Hindlimb muscle (tissue), 1 donor: ENCODE measurements around the gene C11orf42. TPM values are rescaled to one million over a fixed set of nuclear protein-coding genes. Genes with fewer than 3 reads are reported as not detected.
"Not testable (repeated sequence)": the region's sequence is repeated elsewhere in the genome, so short reads cannot be mapped to it uniquely, and the experiment has no call there.

Experiments used
- DNase-seq: peaks from one replicate; pipeline ENCODE4 v3.0.0-alpha.2; 2013
- polyA plus RNA-seq: library from polyadenylated mRNA; unstranded; fragments of 120-200 nt; gene quantifications from one replicate; pipeline ENCODE4 v1.2.1, GENCODE V29; 2013; ENCODE audit not compliant: insufficient read length

C11orf42 gene
- polyA plus RNA-seq, 1 donor, result 0.35 TPM

GRCh38 chr11:6223854-6224253 is 18.5 kb downstream of the C11orf42 start:
- DNase-seq, result no peak

DNA sequence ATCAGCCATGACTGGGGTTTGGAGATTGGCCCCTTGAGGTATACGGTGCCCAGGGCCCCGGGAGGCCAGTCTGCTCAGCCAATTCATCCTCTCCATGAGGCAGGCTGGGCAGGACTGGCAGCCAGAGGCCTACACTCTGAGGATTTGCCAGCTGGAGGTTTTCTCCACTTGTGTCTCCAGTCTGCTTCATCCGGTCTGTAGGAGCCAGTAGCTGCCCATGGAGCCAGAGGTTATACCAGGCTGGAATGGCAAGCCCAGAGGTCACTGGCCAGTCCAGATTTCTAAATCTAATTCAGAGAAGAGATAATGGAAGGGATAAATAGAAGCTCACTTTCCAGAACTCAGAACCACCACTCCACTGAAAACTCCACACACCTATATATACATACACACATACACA is 19.1 kb downstream of the C11orf42 start:
- DNase-seq, result no peak

GRCh38 chr11:6225024-6225423 is 19.7 kb downstream of the C11orf42 start:
- no peak for DNase-seq

- no peak for DNase-seq
Measured at GRCh38 chr11:6225896-6226295, 20.5 kb downstream of the C11orf42 start.

DNA sequence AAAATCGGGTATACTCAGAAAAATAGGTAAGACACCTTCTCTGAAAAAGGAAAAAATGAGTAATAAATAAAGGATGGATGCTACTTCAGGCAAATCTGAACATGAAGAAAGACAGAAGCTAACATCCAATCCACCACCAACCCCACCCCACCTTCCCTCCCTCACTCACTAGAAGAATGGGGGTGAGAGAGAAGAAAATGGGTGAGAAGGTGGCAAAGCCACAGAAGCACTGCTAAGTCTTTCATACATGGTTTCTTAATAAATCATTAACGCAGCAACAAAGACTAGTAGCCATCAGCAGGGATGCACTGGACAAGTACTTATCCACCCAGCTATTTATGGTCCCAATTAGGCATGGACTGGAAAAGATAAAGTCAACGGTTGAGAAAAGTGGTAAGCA is 23.2 kb downstream of the C11orf42 start:
- no peak for DNase-seq

DNA sequence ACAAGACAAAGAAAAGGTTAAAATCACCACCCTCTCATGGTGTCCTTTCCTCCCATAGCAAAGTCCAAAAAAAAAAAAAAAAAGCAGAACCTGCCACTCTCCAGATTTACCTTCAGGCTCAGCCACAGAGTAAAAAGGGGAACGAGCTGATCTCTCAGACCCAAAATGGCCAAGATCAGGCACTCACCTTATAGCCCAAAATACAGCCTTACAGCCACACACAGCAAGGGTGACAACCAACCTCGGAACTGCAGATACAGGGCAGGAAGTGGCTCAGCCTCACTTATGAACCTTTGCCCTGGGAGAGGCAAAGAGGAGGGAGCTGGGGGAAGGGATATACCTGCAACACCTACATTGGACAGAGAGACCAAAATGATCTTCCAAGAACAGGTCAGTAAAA is 24.6 kb downstream of the C11orf42 start:
- DNase-seq, result no peak

- no peak for DNase-seq
Measured at GRCh38 chr11:6232899-6233298, 27.5 kb downstream of the C11orf42 start.

DNA sequence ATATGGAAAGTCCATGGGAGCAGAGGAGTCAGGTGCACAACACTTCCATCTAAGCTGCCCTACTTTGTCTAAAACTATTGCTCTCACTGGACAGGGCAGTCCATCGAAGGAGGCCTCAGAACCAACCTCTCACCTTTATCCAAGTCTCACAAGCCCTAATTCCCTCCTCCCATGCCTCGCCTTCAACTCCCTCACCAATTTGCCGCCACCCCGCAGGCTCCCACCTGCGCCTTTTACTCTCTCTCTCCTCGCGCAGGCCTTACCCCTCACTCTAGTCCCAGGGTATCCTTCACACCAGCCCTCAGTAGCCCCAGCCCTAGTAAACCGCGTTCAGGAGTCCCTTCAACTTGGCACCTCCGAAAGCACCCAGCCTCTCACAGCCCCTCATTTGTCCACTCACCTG is 28.6 kb downstream of the C11orf42 start:
- DNase-seq, result peak; percentile 11

DNA sequence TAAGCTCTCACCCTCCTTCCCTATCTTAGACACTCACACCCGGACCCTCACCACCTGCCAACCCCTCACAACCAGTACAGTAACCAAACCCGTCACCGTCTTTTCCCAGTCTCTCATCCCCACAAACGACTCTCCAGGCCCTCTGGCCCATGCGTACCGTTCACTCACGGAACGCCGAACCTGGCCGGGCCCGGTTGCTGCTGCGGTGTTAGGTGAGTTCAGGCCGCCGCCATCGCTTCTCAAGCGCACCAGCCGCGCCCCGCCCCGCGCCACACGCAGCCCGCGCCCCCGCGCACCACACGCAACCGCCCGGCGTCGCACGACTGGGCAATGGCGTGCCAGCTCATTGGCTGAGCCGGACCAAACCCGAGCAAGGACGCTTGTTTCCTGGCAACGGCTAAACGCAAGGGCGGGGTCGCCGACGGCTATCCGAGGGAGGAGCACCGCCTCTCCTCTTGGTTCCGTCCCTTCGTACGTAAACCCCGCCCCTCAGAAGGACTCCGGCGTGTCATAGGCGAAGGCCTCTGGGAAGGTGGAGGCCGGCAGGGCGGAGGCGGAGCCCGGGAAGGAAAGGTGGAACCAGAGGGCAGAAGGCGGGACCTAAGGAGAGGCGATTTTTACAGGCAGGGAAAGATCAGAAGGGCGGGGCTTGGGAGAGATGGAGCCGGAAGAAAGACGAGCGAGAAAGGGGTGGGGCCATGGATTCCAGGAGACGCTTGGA is 29.2 kb downstream of the C11orf42 start, which contains the start of gene FHIP1B:
Gene FHIP1B (minus strand): TSS at position 250 of the 721 bp plus-strand sequence. CDS start 10,120 bp downstream, outside the sequence.
- DNase-seq, result peak; percentile 100

GRCh38 chr11:6237266-6237665 is 31.9 kb downstream of the C11orf42 start:
- DNase-seq, result no peak

DNA sequence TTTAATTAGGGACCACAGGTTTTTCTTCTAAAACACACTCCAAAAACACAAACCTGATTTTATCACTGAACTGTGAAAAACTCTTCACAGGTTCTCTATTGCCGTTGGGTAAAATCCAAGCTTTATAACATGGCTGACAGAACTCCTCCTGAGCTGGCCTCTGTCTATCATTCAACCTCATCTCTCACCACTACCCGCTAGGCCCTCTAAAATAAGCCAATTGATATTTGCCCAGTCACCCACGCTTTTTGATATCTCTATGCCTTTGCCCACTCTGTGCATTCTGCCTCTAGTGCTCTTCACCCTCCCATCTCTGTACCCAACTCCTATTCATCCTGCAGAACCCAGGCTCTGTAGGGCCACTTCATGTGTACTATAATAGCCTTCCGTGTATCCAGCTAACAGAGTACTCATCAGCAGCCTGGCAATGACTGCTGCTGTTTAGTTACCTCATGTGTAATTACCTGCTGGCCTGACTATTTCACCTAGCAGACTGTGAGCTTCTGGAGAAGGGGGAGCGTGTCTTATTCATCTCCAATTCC is 32.5 kb downstream of the C11orf42 start:
- no peak for DNase-seq

GRCh38 chr11:6238902-6239301 is 33.5 kb downstream of the C11orf42 start, which contains the start of gene CNGA4:
Gene CNGA4, plus strand, starts transcription at chr11:6239089. Its CDS starts 118 bp downstream, at chr11:6239207.
- DNase-seq, result no peak

GRCh38 chr11:6240139-6240538 is 34.8 kb downstream of the C11orf42 start:
- DNase-seq, result no peak

DNA sequence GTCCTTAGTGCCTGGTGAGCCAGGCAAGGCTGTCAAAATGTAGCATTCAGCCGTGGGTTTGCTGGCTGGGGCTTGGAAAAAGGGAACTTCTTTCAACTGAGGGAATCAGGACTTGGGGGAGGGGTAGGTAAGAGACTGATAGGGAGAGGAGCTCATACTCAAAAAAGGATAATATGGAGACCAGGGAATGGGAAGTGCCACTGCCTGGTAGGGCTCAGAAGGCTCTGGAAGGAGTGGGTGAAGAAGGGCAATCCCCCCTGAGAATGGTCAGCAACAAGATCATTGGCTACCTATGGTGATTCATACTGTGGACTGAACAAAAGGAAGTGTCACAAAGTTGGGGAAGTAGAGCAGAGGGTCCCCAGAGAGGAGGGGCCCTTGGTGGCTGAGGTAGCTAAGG is 35.4 kb downstream of the C11orf42 start:
- no peak for DNase-seq

GRCh38 chr11:6241316-6241715 is 36.0 kb downstream of the C11orf42 start:
- no peak for DNase-seq

DNA sequence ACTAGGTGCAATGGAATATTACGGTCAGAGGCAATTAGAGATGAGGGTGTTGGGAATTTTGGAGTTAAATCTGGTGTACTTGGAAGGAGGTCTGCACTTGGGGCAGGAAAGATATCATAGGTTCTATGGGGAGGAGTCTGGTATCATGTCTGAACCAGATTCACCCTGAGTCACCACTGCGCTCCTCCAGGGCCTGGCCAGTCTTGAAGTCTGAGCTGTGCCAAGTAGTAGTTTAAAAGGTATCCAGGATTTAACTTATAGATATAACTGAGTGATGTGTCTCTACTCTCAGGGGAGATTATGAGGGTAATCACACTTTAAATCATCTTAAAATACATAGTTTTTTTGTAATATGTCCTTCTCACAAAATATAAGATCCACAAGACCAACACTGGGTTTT is 40.2 kb downstream of the C11orf42 start:
- no peak for DNase-seq

DNA sequence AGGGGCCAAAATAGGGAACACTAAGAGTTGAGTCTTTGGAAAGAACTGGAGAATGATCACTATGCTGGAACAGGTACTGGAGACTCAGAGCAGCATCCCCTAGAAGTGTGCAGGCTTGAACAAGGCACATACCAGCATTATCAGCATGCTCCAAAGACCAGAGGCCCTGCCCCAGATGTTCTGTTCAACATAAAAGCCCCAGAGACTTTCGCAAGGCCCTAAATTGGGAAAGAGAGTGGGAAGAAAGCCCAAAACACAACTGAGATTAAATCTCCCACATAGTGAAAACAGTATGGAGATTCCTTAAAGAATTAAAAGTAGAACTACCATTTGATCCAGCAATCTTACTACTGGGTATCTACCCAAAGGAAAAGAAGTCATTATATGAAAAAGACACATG is 42.9 kb downstream of the C11orf42 start:
- DNase-seq, result no peak

DNA sequence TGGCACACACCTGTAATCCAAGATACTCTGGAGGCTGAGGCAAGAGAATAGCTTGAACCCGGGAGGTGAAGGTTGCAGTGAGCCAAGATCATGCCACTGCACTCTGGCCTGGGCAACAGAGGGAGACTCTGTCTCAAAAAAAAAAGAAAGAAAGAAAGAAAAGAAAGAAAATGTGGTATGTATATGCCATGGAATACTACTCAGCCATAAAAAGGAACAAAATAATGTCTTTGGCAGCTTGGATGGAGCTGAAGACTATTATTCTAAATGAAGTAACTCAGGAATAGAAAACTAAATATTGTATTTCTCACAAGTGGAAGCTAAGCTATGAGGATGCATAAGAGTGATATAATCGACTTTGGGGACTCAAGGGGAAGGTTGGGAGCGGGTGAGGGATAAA is 43.5 kb downstream of the C11orf42 start:
- DNase-seq, result not testable (repeated sequence)

DNA sequence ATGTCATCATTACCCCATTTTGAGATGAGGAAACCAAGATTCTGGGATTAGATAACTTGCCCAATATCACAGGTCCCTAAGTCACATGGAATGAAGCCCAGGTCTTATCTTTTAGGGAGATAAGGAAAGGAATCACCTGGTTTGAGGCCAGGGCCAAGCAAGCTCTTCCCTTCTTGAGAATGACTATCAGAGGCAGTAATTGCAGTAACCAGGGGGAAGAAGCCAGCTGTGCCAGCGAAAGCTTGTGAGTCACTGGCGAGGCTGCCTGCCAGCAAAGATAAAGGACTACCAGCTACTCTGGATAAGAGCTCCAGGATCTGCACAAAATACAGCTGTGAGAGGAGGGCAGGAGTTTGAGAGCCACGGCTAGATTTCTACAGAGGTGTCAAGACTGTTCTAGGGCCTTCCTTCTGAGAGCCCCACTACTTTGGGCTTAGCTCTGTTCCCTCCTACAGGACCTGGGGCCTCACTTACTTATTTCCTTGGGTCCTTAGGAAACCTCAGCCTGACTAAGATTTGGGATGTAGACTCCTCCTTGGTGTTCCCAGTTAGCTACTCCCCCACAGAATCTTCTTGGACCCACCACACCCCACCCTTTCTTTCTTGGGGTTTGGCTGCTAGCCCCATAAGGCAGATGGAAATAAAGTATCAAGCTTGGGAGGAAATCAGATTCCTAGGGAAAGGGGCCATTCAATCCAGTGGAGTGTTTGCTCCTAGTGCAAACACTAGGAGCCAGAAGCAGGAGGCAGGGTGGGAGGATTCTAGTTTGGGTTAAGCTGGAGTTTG is 44.6 kb downstream of the C11orf42 start:
- no peak for DNase-seq

DNA sequence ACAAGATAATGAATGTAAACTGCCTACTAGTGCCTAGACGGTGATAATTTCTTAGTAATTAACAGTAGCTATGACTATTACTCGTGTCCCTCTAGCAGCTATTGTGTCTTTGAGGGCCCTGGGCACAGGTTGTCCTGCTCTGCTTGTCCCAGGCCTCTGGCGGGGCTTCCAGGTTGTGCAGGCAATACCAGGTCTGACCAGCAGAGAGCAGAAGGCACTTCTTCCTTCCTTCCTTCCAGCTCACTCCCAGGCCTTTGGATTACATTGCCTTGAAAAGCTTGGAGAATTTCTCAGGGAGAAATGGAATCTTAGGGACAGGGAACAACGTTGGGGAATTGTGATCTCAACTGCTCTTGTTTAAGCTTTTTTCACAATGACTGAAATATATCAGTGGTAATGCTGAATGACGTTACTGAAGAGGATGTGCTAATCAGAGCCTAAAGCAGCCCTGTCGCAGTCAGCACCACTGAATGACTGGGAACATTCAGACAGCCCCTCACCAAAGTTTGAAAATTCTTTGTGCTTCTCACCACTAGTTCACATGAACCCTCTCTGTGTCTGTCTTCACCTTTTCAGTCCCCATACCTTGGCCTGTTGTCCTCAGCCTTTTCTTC is 45.9 kb downstream of the C11orf42 start:
- DNase-seq, result peak; percentile 64

DNA sequence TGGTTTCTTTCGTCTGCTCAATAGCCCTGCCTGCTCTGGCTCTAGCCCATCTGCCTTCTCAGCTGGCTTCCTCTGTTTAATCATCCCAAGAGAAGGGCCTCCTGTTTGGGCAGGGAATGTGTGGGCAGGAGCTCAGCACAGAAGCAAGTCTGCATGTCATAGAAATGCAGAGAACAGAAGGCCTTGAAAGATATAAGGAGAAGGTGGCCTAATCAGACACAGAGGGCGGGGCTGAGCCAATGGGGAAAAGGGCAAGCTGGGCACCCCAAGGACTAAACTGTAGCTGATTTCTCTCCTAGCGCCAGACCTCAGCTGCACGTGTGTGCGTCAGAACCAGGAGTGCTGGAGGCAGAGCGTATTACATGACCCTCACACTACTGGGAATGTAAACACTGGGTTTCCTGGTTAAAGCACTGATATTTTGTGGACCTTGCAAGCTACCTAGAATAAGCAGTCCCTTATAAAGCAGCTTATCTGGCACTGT is 46.7 kb downstream of the C11orf42 start:
- DNase-seq, result no peak

DNA sequence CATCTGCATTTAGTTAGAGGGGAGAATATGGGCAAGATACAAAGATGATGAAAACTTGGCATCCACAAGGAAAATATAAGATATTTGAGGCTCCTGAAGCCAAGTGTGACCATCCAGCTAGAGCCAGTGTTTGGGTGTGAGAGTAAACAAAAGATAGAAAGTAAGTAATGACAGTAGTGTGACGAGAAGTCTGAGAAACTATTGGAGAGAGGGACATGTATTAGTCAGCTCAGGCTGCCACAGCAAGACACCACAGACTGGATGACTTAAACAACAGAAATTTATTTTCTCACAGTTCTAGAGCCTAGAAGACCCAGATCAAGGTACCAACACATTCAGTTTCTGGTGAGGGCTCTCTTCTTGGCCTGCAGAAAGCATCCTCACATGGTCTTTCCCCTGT is 47.8 kb downstream of the C11orf42 start:
- DNase-seq, result no peak

- no peak for DNase-seq
Measured at GRCh38 chr11:6258141-6258540, 52.8 kb downstream of the C11orf42 start.
